Embryonic facial prominence (tissue), 1 donor: ENCODE data around the gene LCN10.
"Not testable (repeated sequence)": the region's sequence is repeated elsewhere in the genome, so short reads cannot be mapped to it uniquely, and the experiment has no call there.

Experiments
- DNase-seq: peaks from one replicate; pipeline ENCODE4 v3.0.0-alpha.2; 2016; ENCODE audit errors: extremely low spot score

LCN10 gene

GRCh38 chr9:136771907-136772415, 29.2 kb upstream of the LCN10 start:
- no peak for DNase-seq

- no peak for DNase-seq
These were observed 27.0 kb upstream of the LCN10 start for GRCh38 chr9:136769710-136770191.

- not testable (repeated sequence) for DNase-seq
These were observed 23.8 kb upstream of the LCN10 start for GRCh38 chr9:136766410-136767120.

- not testable (repeated sequence) for DNase-seq
These were observed 23.1 kb upstream of the LCN10 start for GRCh38 chr9:136765745-136766409.

- no peak for DNase-seq
These were observed 22.3 kb upstream of the LCN10 start for GRCh38 chr9:136765041-136765440.

GRCh38 chr9:136764301-136764891, 21.7 kb upstream of the LCN10 start, which contains the start of gene LCN15:
Gene LCN15 (minus strand): TSS chr9:136764518. CDS start chr9:136764488, 30 bp downstream.
- no peak for DNase-seq

GRCh38 chr9:136763649-136764035, 20.9 kb upstream of the LCN10 start:
- DNase-seq, result no peak

- DNase-seq, result no peak
These were observed 20.3 kb upstream of the LCN10 start for GRCh38 chr9:136762915-136763648.

GRCh38 chr9:136762221-136762691, 19.5 kb upstream of the LCN10 start:
- no peak for DNase-seq

- DNase-seq, result no peak
These were observed 18.8 kb upstream of the LCN10 start for GRCh38 chr9:136761545-136761981.

GRCh38 chr9:136760834-136761544, 18.2 kb upstream of the LCN10 start:
- DNase-seq, result not testable (repeated sequence)

- no peak for DNase-seq
These were observed 17.7 kb upstream of the LCN10 start for GRCh38 chr9:136760424-136760823.

GRCh38 chr9:136759436-136760325, 16.9 kb upstream of the LCN10 start:
- DNase-seq, result no peak

GRCh38 chr9:136759001-136759400, 16.3 kb upstream of the LCN10 start:
- DNase-seq, result no peak

- DNase-seq, result no peak
These were observed 15.0 kb upstream of the LCN10 start for GRCh38 chr9:136757751-136758140.

- no peak for DNase-seq
These were observed 14.6 kb upstream of the LCN10 start for GRCh38 chr9:136757328-136757727.

- no peak for DNase-seq
These were observed 14.1 kb upstream of the LCN10 start for GRCh38 chr9:136756836-136757235.

GRCh38 chr9:136756134-136756438, 13.3 kb upstream of the LCN10 start:
- DNase-seq, result no peak

- DNase-seq, result not testable (repeated sequence)
These were observed 12.8 kb upstream of the LCN10 start for GRCh38 chr9:136755302-136756133.
